ENCODE data around the gene NRARP.
"Not testable (repeated sequence)": the region's sequence is repeated elsewhere in the genome, so short reads cannot be mapped to it uniquely, and the experiment has no call there.

NRARP gene

DNA sequence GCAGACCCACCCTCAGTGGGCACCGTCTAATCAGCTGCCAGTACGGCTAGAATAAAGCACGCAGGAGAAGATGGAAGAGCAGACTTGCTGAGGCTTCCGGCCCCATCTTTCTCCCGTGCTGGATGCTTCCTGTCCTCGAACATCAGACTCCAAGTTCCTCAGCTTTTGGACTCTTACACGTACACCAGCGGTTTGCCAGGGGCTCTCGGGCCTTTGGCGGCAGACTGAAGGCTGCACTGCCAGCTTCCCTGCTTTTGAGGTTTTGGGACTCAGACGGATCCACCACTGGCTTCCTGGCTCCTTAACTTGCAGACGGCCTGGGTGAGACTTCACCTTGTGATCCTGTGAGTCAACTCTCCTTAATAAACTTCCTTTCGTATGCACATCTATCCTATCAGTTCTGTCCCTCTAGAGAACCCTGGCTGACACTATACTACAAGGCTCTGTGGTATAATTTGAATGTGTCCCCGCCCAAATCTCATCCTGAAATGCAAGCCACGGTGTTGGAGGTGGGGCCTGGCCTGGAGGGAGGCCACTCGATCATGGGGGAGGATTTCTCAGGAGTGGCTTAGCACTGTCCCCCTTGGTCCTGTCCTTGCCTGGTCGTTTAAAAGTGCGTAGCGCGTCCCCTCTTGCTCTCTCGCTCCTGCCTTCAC is 31.1 kb upstream of the NRARP start:
- no peak overlapping the region for H3K9ac ChIP-seq (ENCODE audit: low read depth, low read length)
- no peaks in the 10 kb centered on the region for H3K4me1 ChIP-seq (ENCODE audit: insufficient read depth, low read length)
- H3K4me3 ChIP-seq (ENCODE audit: low read length) = no peak overlapping the region
- H3K27ac ChIP-seq (ENCODE audit: low read length) = no peak overlapping the region
- no peaks in the 10 kb centered on the region for H3K36me3 ChIP-seq (ENCODE audit: insufficient read depth, low read depth, low read length)
- no peaks in the 10 kb centered on the region for H3K27me3 ChIP-seq (ENCODE audit: insufficient read depth, low read length)
- H3K9me3 ChIP-seq (ENCODE audit: insufficient read depth, low read depth, low read length) = peaks cover 38% of the 10 kb centered on the region; the same call in 1 of the 2 replicates

DNA sequence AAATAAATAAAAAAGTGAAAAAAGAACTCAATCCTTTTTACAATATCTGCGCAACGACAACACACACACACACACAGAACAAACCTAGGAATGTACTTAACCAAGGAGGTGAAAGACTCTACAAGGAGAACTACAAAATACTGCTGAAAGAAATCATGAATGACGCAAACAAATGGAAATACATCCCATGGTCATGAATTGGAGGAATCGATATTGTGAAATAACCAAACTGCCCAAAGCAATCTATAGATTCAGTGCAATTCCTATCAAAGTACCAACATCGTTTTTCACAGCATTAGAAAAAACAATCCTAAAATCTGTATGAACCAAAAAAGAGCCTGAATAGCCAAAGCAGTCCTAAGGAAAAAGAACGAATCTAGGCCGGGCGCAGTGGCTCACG is 29.9 kb upstream of the NRARP start:
- Histone ChIP-seq H3K27ac (ENCODE audit: low read length) (no peak overlapping the region), H3K4me3 (ENCODE audit: low read length) (no peak overlapping the region), H3K36me3 (ENCODE audit: insufficient read depth, low read depth, low read length) (no peaks in the 10 kb centered on the region), H3K9ac (ENCODE audit: low read depth, low read length) (no peak overlapping the region), H3K27me3 (ENCODE audit: insufficient read depth, low read length) (no peaks in the 10 kb centered on the region), H3K4me1 (ENCODE audit: insufficient read depth, low read length) (no peaks in the 10 kb centered on the region), H3K9me3 (ENCODE audit: insufficient read depth, low read depth, low read length) (peaks cover 34% of the 10 kb centered on the region; the same call in 1 of the 2 replicates)

DNA sequence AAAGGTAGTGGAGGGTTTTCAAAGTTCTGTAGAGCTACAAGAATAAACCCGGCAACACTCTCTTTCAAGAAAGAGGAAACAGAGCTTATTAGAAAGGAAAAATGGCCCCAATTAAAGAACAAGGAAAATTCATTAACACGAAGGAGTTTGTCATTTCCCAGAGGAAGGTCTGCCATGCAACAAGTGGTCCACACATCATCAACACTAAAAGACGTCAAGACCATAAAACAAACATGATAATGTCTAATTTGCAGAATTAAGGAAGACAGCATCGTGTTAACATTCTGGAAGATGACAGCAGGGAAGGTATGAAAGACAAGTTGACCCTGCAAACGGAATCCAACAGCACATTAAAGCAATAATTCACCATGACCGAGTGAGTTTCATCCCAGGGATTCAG is 28.6 kb upstream of the NRARP start:
- no peak overlapping the region for H3K27ac ChIP-seq (ENCODE audit: low read length)
- H3K9me3 ChIP-seq (ENCODE audit: insufficient read depth, low read depth, low read length) = peaks cover 22% of the 10 kb centered on the region; the same call in 1 of the 2 replicates
- no peaks in the 10 kb centered on the region for H3K27me3 ChIP-seq (ENCODE audit: insufficient read depth, low read length)
- no peak overlapping the region for H3K4me3 ChIP-seq (ENCODE audit: low read length)
- H3K36me3 ChIP-seq (ENCODE audit: insufficient read depth, low read depth, low read length) = no peaks in the 10 kb centered on the region
- H3K4me1 ChIP-seq (ENCODE audit: insufficient read depth, low read length) = no peaks in the 10 kb centered on the region
- H3K9ac ChIP-seq (ENCODE audit: low read depth, low read length) = no peak overlapping the region

DNA sequence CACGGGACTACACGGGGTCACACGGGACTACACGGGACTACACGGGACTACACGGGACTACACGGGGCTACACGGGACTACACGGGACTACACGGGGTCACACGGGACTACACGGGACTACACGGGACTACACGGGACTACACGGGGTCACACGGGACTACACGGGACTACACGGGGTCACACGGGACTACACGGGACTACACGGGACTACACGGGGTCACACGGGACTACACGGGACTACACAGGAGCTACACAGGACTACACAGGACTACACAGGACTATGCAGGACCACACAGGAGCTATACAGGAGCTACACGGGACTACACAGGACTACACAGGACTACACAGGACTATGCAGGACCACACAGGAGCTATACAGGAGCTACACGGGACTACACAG is 27.5 kb upstream of the NRARP start:
- not testable (repeated sequence) for H3K27ac ChIP-seq (ENCODE audit: low read length); H3K4me1 ChIP-seq (ENCODE audit: insufficient read depth, low read length)

DNA sequence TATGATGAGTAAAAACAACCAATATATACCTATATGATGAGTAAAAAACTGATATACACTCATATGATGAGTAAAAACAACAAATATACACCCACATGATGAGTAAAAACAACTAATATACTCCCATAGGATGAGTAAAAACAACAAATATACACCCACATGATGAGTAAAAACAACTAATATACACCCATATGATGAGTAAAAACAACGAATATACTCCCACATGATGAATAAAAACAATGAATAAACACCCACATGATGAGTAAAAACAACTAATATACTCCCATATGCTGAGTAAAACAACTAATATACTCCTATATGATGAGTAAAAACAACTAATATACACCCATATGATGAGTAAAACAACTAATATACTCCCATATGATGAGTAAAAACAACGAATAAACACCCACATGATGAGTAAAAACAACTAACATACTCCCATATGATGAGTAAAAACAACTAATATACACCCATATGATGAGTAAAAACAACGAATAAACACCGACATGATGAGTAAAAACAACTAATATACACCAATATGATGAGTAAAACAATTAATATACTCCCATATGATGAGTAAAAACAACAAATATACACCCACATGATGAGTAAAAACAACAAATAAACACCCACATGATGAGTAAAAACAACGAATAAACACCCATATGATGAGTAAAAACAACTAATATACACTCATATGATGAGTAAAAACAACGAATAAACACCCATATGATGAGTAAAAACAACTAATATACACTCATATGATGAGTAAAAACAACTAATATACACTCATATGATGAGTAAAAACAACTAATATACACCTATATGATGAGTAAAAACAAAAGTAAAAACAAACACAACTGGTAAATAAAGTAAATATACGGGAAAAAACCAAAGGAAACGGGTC is 25.8 kb upstream of the NRARP start:
- H3K27ac ChIP-seq (ENCODE audit: low read length); H3K4me1 ChIP-seq (ENCODE audit: insufficient read depth, low read length); H3K36me3 ChIP-seq (ENCODE audit: insufficient read depth, low read depth, low read length); H3K4me3 ChIP-seq (ENCODE audit: low read length); H3K9ac ChIP-seq (ENCODE audit: low read depth, low read length); H3K27me3 ChIP-seq (ENCODE audit: insufficient read depth, low read length): not testable (repeated sequence)
- peaks cover 18% of the 10 kb centered on the region; the same call in 1 of the 2 replicates for H3K9me3 ChIP-seq (ENCODE audit: insufficient read depth, low read depth, low read length)

More for the DNA sequence above, 27.5 kb upstream of the NRARP start:
- not testable (repeated sequence) for H3K36me3 ChIP-seq (ENCODE audit: insufficient read depth, low read depth, low read length); H3K9ac ChIP-seq (ENCODE audit: low read depth, low read length); H3K27me3 ChIP-seq (ENCODE audit: insufficient read depth, low read length); H3K4me3 ChIP-seq (ENCODE audit: low read length)
- peaks cover 22% of the 10 kb centered on the region; the same call in 1 of the 2 replicates for H3K9me3 ChIP-seq (ENCODE audit: insufficient read depth, low read depth, low read length)

DNA sequence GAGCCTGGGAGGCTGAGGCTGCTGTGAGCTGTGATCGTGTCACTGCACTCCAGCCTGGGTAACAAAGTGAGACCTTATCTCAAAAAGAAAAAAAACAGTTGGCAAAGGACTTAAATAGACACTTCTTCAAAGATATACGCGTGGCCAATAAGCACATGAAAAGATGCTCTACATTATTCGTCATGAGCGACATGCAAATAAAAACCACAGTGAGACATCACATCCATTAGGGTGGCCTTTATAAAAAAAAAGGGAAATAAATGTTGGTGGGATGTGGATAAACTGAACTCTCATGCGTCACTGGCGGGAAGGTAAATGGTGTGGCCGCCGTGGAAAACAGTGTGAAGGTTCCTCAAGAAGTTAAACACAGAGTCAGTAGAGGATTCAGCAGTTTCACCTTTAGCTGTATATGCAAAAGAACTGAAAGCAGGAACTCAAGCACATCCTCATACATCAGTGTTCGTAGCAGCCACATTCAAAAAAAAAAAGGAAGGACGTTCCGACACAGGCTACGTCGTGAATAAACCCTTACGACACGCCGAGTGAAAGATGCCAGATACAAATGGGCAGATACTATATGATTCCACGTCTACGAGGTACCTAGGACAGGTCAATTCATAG is 24.5 kb upstream of the NRARP start:
- Histone ChIP-seq H3K27me3 (ENCODE audit: insufficient read depth, low read length) (no peaks in the 10 kb centered on the region), H3K27ac (ENCODE audit: low read length) (no peak overlapping the region), H3K4me1 (ENCODE audit: insufficient read depth, low read length) (no peaks in the 10 kb centered on the region), H3K9ac (ENCODE audit: low read depth, low read length) (no peak overlapping the region), H3K36me3 (ENCODE audit: insufficient read depth, low read depth, low read length) (no peaks in the 10 kb centered on the region), H3K4me3 (ENCODE audit: low read length) (no peak overlapping the region), H3K9me3 (ENCODE audit: insufficient read depth, low read depth, low read length) (peaks cover 18% of the 10 kb centered on the region; the same call in 1 of the 2 replicates)

DNA sequence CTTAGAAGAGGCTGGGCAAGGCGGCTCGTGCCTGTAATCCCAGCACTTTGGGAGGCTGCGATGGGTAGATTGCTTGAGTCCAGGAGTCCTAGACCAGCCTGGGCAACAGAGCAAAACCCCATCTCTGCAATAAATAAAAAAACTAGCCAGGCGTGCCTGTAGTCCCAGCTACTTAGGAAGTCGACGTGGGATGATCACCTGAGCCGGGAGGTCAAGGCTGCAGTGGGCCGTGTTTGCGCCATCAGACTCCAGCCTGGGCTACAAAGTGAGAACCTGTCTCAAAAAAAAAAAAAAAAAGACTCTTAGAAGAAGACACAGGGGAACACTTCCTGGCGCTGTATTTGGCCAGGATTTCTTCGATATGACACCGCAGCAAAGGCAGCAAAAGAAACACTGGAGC is 23.7 kb upstream of the NRARP start:
- Histone ChIP-seq H3K36me3 (ENCODE audit: insufficient read depth, low read depth, low read length) (no peaks in the 10 kb centered on the region), H3K9ac (ENCODE audit: low read depth, low read length) (no peak overlapping the region), H3K9me3 (ENCODE audit: insufficient read depth, low read depth, low read length) (peaks cover 16% of the 10 kb centered on the region; the same call in 1 of the 2 replicates), H3K27me3 (ENCODE audit: insufficient read depth, low read length) (no peaks in the 10 kb centered on the region), H3K27ac (ENCODE audit: low read length) (no peak overlapping the region), H3K4me3 (ENCODE audit: low read length) (no peak overlapping the region), H3K4me1 (ENCODE audit: insufficient read depth, low read length) (no peaks in the 10 kb centered on the region; the same call in 1 of the 2 replicates)

DNA sequence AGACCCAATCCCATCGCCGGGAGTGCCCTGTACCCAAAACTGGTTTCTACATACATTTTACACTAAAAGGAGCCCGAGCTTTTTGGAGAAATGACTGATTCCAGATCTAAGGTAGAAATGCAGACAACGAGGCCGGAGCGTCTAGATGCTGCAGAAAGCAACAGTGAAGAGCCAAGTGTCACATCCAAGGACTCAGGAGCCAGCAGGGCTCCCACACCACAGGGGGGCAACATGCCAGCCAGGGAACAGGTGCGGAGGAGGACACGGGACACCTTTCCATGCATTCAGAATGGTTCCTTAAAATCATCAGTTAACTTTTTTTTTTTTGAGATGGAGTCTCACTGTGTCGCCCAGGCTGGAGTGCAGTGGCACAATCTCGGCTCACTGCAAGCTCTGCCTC is 23.1 kb upstream of the NRARP start:
- no peak overlapping the region for H3K9ac ChIP-seq (ENCODE audit: low read depth, low read length)
- no peak overlapping the region for H3K27ac ChIP-seq (ENCODE audit: low read length)
- peaks cover 9% of the 10 kb centered on the region; the same call in 1 of the 2 replicates for H3K9me3 ChIP-seq (ENCODE audit: insufficient read depth, low read depth, low read length)
- H3K4me3 ChIP-seq (ENCODE audit: low read length) = no peak overlapping the region
- H3K36me3 ChIP-seq (ENCODE audit: insufficient read depth, low read depth, low read length) = no peaks in the 10 kb centered on the region
- no peaks in the 10 kb centered on the region; the same call in 1 of the 2 replicates for H3K4me1 ChIP-seq (ENCODE audit: insufficient read depth, low read length)
- H3K27me3 ChIP-seq (ENCODE audit: insufficient read depth, low read length) = no peaks in the 10 kb centered on the region

DNA sequence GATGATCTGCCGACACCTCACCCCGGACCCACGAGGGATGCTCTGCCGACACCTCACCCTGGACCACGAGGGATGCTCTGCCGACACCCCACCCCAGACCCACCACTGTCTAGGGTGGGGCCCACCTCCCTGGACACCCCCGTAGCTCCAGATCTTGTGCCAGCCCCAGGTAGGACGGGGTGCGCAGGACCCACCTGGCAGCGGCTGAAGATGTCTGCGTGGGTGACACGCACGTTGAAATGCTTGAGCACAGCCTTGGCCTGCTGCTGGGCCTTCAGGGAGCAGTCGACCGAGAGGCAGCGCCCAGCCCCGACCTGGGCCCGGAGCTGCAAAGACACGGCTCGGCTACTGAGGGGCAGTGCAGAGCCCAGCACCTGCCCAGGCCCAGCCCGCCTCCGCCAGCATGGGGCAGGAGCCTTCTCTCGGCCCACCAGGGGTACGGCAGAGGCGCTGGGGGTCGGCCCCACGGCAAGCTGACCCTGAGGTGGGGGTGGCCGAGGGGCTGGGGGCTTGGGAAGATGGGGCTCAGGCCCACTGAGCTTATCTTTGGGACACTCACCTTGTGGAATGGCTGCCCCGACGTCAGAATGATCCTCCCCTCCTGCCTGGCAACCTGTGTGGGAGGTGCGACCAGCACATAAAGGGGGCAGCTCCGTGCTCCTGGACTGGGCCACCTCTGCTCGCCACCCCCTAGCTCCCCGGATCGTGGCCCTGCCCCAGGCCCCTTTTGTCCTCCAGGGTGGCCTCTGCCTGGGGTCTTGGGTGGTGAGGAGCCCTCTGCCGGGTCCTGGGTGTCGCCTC is 21.7 kb upstream of the NRARP start:
- H3K9me3 ChIP-seq (ENCODE audit: insufficient read depth, low read depth, low read length) = peaks cover 6% of the 10 kb centered on the region; the same call in 1 of the 2 replicates
- H3K9ac ChIP-seq (ENCODE audit: low read depth, low read length) = no peak overlapping the region
- no peak overlapping the region for H3K4me3 ChIP-seq (ENCODE audit: low read length)
- no peak overlapping the region for H3K27ac ChIP-seq (ENCODE audit: low read length)
- no peaks in the 10 kb centered on the region for H3K36me3 ChIP-seq (ENCODE audit: insufficient read depth, low read depth, low read length)
- H3K4me1 ChIP-seq (ENCODE audit: insufficient read depth, low read length) = no peaks in the 10 kb centered on the region; the same call in 1 of the 2 replicates
- no peaks in the 10 kb centered on the region for H3K27me3 ChIP-seq (ENCODE audit: insufficient read depth, low read length)

DNA sequence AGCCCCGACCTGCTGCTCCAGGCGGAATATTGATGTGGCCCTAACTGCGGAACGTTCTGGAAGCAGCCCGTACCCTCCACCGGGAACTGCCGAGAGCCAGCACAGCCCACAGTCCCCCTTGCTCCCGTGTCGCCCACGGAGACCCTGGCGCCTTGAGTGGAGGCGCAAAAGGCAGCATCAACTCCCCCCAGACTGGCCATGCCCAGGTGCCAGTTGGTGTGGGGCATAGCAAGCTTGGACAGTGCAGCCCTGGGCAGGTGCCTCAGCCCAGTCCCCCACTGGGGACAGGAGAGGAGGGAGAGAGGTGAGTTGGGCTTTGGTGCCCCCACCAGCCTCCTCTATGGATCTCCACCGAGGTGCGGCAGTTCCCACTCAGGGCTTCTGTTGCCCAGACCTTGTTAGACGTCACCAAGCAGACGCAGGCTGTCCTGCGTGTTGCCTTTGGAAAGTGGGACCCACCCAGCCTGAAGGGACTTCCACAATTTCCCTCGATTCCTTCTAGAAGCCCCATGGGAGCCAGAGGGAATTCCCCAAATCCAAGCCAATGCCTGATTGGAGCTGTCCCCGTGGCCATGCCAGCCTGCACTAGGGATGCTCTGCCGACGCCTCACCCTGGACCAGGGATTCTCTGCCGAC is 19.8 kb upstream of the NRARP start:
- H3K9me3 ChIP-seq (ENCODE audit: insufficient read depth, low read depth, low read length) = no peaks in the 10 kb centered on the region
- no peak overlapping the region for H3K9ac ChIP-seq (ENCODE audit: low read depth, low read length)
- no peak overlapping the region for H3K4me3 ChIP-seq (ENCODE audit: low read length)
- no peaks in the 10 kb centered on the region for H3K36me3 ChIP-seq (ENCODE audit: insufficient read depth, low read depth, low read length)
- no peaks in the 10 kb centered on the region; the same call in 1 of the 2 replicates for H3K27me3 ChIP-seq (ENCODE audit: insufficient read depth, low read length)
- no peak overlapping the region for H3K27ac ChIP-seq (ENCODE audit: low read length)
- no peaks in the 10 kb centered on the region; the same call in 1 of the 2 replicates for H3K4me1 ChIP-seq (ENCODE audit: insufficient read depth, low read length)

All from iPS-20b (cell line).